Measurements from ENCODE around the gene NPY. TPM values are rescaled to one million over a fixed set of nuclear protein-coding genes. Genes with fewer than 3 reads are reported as not detected.

NPY gene
- total and polyA plus RNA-seq, 9 of the 15 experiments (the other 6 are each of a cell fraction or from before 2014, with no cell fraction given) = not detected

- no peak overlapping the region for H3K27ac ChIP-seq (ENCODE audit: extremely low read depth, low read depth, low read length)
- H3K4me3 ChIP-seq = no peak overlapping the region
- TF ChIP-seq, protein P1, sequence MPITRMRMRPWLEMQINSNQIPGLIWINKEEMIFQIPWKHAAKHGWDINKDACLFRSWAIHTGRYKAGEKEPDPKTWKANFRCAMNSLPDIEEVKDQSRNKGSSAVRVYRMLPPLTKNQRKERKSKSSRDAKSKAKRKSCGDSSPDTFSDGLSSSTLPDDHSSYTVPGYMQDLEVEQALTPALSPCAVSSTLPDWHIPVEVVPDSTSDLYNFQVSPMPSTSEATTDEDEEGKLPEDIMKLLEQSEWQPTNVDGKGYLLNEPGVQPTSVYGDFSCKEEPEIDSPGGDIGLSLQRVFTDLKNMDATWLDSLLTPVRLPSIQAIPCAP (CRISPR knock-in tag; IDR thresholded peaks at IDR 0.05; ENCODE audit: borderline replicate concordance) = no peak
- TF ChIP-seq CCAR2 (IDR thresholded peaks at IDR 0.05; ENCODE audit: low read depth, low read length) (no peak), FOSL1 (tag; conservative IDR thresholded peaks at IDR 0.05) (no peak), CAMTA2 (CRISPR knock-in tag; conservative IDR thresholded peaks at IDR 0.05) (no peak), SRSF9 (IDR thresholded peaks at IDR 0.05; ENCODE audit: borderline replicate concordance, low read depth, low read length) (no peak), HSF4 (CRISPR knock-in tag; IDR thresholded peaks at IDR 0.05; ENCODE audit: borderline replicate concordance) (no peak), ZBTB8A (IDR thresholded peaks at IDR 0.05; ENCODE audit: partially characterized antibody) (no peak), FOXK2 (conservative IDR thresholded peaks at IDR 0.05 in 1 of 2, IDR thresholded peaks at IDR 0.05 in 1 of 2; ENCODE audit: low read depth in 2 of 2) (no peak), SAFB2 (IDR thresholded peaks at IDR 0.05; ENCODE audit: borderline replicate concordance, low read depth, low read length, severe bottlenecking) (no peak)
- TF ChIP-seq, protein P2, sequence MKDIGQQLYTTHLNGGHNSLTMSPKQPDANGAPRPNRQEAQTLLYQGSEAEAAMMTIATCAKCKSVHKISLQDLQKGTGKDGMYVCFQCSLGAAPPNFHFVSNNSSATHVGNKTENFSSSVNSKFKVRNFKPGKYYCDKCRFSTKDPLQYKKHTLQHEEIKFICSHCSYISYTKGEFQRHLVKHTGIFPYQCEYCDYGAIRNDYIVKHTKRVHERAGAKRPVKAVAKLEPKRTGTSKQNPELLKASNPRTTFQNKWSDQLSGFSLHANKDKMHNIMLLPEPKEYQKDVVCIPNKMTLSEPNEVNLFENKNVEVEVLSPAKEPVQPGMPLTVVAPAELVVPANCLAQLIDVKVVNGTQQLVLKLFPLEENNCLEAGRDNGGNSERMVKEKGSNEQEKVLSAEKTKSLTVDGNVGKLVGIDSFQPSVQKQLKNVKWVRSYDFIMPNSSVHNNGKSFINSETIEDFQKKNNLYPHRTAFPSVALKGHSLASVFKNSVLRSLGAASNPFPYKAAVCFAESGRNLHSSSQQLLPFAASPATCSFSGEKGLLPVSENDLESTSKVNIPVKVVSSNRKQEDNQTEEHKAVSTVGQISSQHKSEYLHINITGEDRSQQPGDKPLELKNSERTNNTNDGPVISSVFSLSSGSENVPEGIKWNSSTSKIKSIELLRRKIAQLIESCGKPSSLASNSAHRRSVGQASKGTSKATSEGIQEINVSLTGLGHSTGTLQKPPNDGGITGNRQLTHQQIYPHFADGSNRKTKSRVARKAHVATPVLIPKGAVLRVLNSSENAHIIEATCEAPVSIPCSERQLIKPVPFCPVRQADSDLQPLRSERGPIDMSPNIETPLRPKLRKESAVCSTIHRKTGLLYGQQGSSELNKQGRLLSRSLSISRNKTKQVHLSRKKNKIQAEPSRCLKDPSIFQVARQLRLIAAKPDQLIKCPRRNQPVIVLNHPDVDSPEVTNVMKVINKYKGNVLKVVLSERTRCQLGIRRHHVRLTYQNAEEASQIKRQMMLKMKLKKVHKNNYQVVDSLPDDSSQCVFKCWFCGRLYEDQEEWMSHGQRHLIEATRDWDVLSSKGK (CRISPR knock-in tag; IDR thresholded peaks at IDR 0.05) = no peak
- ChIA-PET CTCF (ENCODE audit: low intra/inter-chr PET ratio) (no interaction called here), POLR2A (interaction anchor here (0.5 to 0.6 kb wide), 2 partner anchors 23 to 54 kb away, joined by 3 read pairs; no protein-coding TSS in a partner anchor)
- H3K36me3 ChIP-seq (ENCODE audit: control insufficient read depth, insufficient read depth, low read length) = no peaks in the 10 kb centered on the region
- no peaks in the 10 kb centered on the region for H4K20me1 ChIP-seq (replicated peaks; ENCODE audit: control insufficient read depth, insufficient read depth, low read length)
- DNase-seq (ENCODE audit: extremely low read depth in 1 of 4, low spot score in 3 of 4) = no peak
- H3K4me1 ChIP-seq (replicated peaks in 1 of 2; ENCODE audit: control insufficient read depth in 2 of 2, insufficient read depth in 2 of 2, low read length in 2 of 2) = no peaks in the 10 kb centered on the region
- H3K79me2 ChIP-seq (ENCODE audit: control insufficient read depth, insufficient read depth, low read length) = no peaks in the 10 kb centered on the region
- no peak for FAIRE-seq
- peaks cover 5 to 18% of the 10 kb centered on the region in 2 experiments; a peak in 4 of 5 replicates for H3K27me3 ChIP-seq (ENCODE audit: control insufficient read depth in 2 of 2, insufficient read depth in 2 of 2, low read length in 2 of 2)
- intact Hi-C loops (cut with micrococcal nuclease) = no loop called here
- H3K9ac ChIP-seq (ENCODE audit: insufficient read depth in 1 of 2, low read depth in 2 of 2, low read length in 2 of 2) = no peak overlapping the region
- no peaks in the 10 kb centered on the region for H3K9me3 ChIP-seq (replicated peaks; ENCODE audit: control insufficient read depth, insufficient read depth, low read depth, low read length)
- no peak for ATAC-seq
- WGBS (ENCODE audit: insufficient coverage, low coverage, missing lambda C conversion rate) = 2% methylated on average over 3 of the region's 3 CpGs
- H2AFZ ChIP-seq (ENCODE audit: low read depth, low read length) = no peak overlapping the region
- no peaks in the 10 kb centered on the region for H3K9me1 ChIP-seq (ENCODE audit: control insufficient read depth, insufficient read depth, low read length)
- no peak overlapping the region for H3K4me2 ChIP-seq (ENCODE audit: insufficient read depth, low read length)
- in situ Hi-C loops (cut with MboI) = no loop called here
- BruUV-seq (replicated peaks) = no TSS peak
Measured at GRCh38 chr7:24334627-24335026, 50.6 kb downstream of the NPY start.

Data from K562 (cell line).